ENCODE data around the gene GIPC2. TPM values are rescaled to one million over a fixed set of nuclear protein-coding genes. Genes with fewer than 3 reads are reported as not detected.
"Not testable (repeated sequence)": the region's sequence is repeated elsewhere in the genome, so short reads cannot be mapped to it uniquely, and the experiment has no call there.

The GIPC2 gene
- total and polyA plus RNA-seq, 2 donors (not counting 1 experiment from before 2014, with no cell fraction given): not detected

GRCh38 chr1:78080767-78081166 is 35.0 kb downstream of the GIPC2 start:
- Histone ChIP-seq H3K79me2 (ENCODE audit: control insufficient read depth, insufficient read depth, low read length) (no peaks in the 10 kb centered on the region), H3K4me2 (replicated peaks; ENCODE audit: low read depth, low read length, poor library complexity, severe bottlenecking) (peak overlapping the region; percentile 26), H3K27me3 (replicated peaks in 1 of 4; ENCODE audit: control extremely low read depth in 1 of 4, control insufficient read depth in 3 of 4, insufficient read depth in 4 of 4, low read length in 3 of 4) (no peaks in the 10 kb centered on the region), H3K36me3 (replicated peaks in 1 of 2; ENCODE audit: control extremely low read depth in 1 of 2, control insufficient read depth in 1 of 2, extremely low read depth in 1 of 2, insufficient read depth in 2 of 2, low read length in 1 of 2) (no peaks in the 10 kb centered on the region), H3K4me1 (ENCODE audit: control insufficient read depth in 2 of 2, insufficient read depth in 2 of 2, low read length in 2 of 2) (peaks cover 3 to 4% of the 10 kb centered on the region in 2 donors), H4K20me1 (ENCODE audit: control insufficient read depth, insufficient read depth, low read length, poor library complexity, severe bottlenecking) (no peaks in the 10 kb centered on the region), H3K9ac (ENCODE audit: low read length) (peak overlapping the region; percentile 7), H3K27ac (ENCODE audit: low read length in 2 of 2) (no peak overlapping the region), H3K9me3 (ENCODE audit: control extremely low read depth in 1 of 3, control insufficient read depth in 2 of 3, insufficient read depth in 1 of 3, low read length in 2 of 3) (peaks cover 0 to under 1% (median 0%) of the 10 kb centered on the region in 3 donors), H3K4me3 (ENCODE audit: control extremely low read depth in 1 of 5, extremely low read depth in 1 of 5, insufficient read depth in 1 of 5, low read depth in 2 of 5, low read length in 4 of 5) (peak overlapping the region in 1 of 5 experiments; percentile 4), H2AFZ (ENCODE audit: insufficient read depth, low read depth, low read length, poor library complexity, severe bottlenecking) (peak overlapping the region; percentile 59)
- Mint-ChIP-seq H3K4me3 (peak overlapping the region; percentile 12), H3K9me3 (ENCODE audit: insufficient read depth) (peaks cover under 1% of the 10 kb centered on the region), H3K27ac (no peak overlapping the region), H3K4me1 (peaks cover 11% of the 10 kb centered on the region), H3K27me3 (no peaks in the 10 kb centered on the region)
- intact Hi-C loops (cut with micrococcal nuclease): no loop called here
- ChIA-PET POLR2A (no interaction called here), CTCF (no interaction called here)
- WGBS (ENCODE audit: insufficient coverage): no CpG with 5 or more reads among the region's 2 CpGs
- no peak for ATAC-seq (ENCODE audit: low read depth)
- DNase-seq: no peak
- no peak for TF ChIP-seq CTCF (IDR thresholded peaks at IDR 0.05)

- Histone ChIP-seq H3K4me3 (ENCODE audit: control extremely low read depth in 1 of 5, extremely low read depth in 1 of 5, insufficient read depth in 1 of 5, low read depth in 2 of 5, low read length in 4 of 5) (no peak overlapping the region), H3K36me3 (replicated peaks in 1 of 2; ENCODE audit: control extremely low read depth in 1 of 2, control insufficient read depth in 1 of 2, extremely low read depth in 1 of 2, insufficient read depth in 2 of 2, low read length in 1 of 2) (no peaks in the 10 kb centered on the region), H3K4me1 (ENCODE audit: control insufficient read depth in 2 of 2, insufficient read depth in 2 of 2, low read length in 2 of 2) (peaks cover 3 to 4% of the 10 kb centered on the region in 2 donors), H3K9ac (ENCODE audit: low read length) (no peak overlapping the region), H3K27ac (ENCODE audit: low read length in 2 of 2) (no peak overlapping the region), H3K9me3 (ENCODE audit: control extremely low read depth in 1 of 3, control insufficient read depth in 2 of 3, insufficient read depth in 1 of 3, low read length in 2 of 3) (peaks cover 0 to 14% (median 4%) of the 10 kb centered on the region in 3 donors), H3K4me2 (replicated peaks; ENCODE audit: low read depth, low read length, poor library complexity, severe bottlenecking) (no peak overlapping the region), H3K27me3 (replicated peaks in 1 of 4; ENCODE audit: control extremely low read depth in 1 of 4, control insufficient read depth in 3 of 4, insufficient read depth in 4 of 4, low read length in 3 of 4) (no peaks in the 10 kb centered on the region), H2AFZ (ENCODE audit: insufficient read depth, low read depth, low read length, poor library complexity, severe bottlenecking) (no peak overlapping the region), H4K20me1 (ENCODE audit: control insufficient read depth, insufficient read depth, low read length, poor library complexity, severe bottlenecking) (no peaks in the 10 kb centered on the region), H3K79me2 (ENCODE audit: control insufficient read depth, insufficient read depth, low read length) (no peaks in the 10 kb centered on the region)
- POLR2A ChIA-PET: no interaction called here
- H3K4me1 Mint-ChIP-seq: peaks cover 11% of the 10 kb centered on the region
- H3K27me3 Mint-ChIP-seq: no peaks in the 10 kb centered on the region
- peaks cover 10% of the 10 kb centered on the region for H3K9me3 Mint-ChIP-seq (ENCODE audit: insufficient read depth)
- H3K27ac Mint-ChIP-seq: no peak overlapping the region
- intact Hi-C loops (cut with micrococcal nuclease): no loop called here
- 87% methylated on average over 3 of the region's 5 CpGs for WGBS (ENCODE audit: insufficient coverage)
- no peak for ATAC-seq (ENCODE audit: low read depth)
- no peak overlapping the region for H3K4me3 Mint-ChIP-seq
- CTCF ChIA-PET: interaction anchor here (1.1 kb wide), 1 partner anchor 48 kb away, joined by 3 read pairs; no protein-coding TSS in a partner anchor
- TF ChIP-seq CTCF (IDR thresholded peaks at IDR 0.05) (no peak), EZH2 (IDR thresholded peaks at IDR 0.05; ENCODE audit: borderline replicate concordance, insufficient read depth, low read depth, low read length, poor library complexity, severe bottlenecking) (no peak)
- DNase-seq: no peak
Measured at GRCh38 chr1:78081980-78082860, 36.5 kb downstream of the GIPC2 start.

- H2AFZ ChIP-seq (ENCODE audit: insufficient read depth, low read depth, low read length, poor library complexity, severe bottlenecking); H3K9ac ChIP-seq (ENCODE audit: low read length); ATAC-seq (ENCODE audit: low read depth); H3K36me3 ChIP-seq (replicated peaks in 1 of 2; ENCODE audit: control extremely low read depth in 1 of 2, control insufficient read depth in 1 of 2, extremely low read depth in 1 of 2, insufficient read depth in 2 of 2, low read length in 1 of 2); H4K20me1 ChIP-seq (ENCODE audit: control insufficient read depth, insufficient read depth, low read length, poor library complexity, severe bottlenecking); H3K27ac Mint-ChIP-seq; H3K79me2 ChIP-seq (ENCODE audit: control insufficient read depth, insufficient read depth, low read length); DNase-seq; POLR2A ChIA-PET; H3K4me3 ChIP-seq (ENCODE audit: control extremely low read depth in 1 of 5, extremely low read depth in 1 of 5, insufficient read depth in 1 of 5, low read depth in 2 of 5, low read length in 4 of 5); H3K9me3 Mint-ChIP-seq (ENCODE audit: insufficient read depth); H3K27ac ChIP-seq (ENCODE audit: low read length in 2 of 2); H3K27me3 Mint-ChIP-seq; H3K27me3 ChIP-seq (replicated peaks in 1 of 4; ENCODE audit: control extremely low read depth in 1 of 4, control insufficient read depth in 3 of 4, insufficient read depth in 4 of 4, low read length in 3 of 4); H3K4me3 Mint-ChIP-seq; intact Hi-C loops (cut with micrococcal nuclease); H3K4me2 ChIP-seq (replicated peaks; ENCODE audit: low read depth, low read length, poor library complexity, severe bottlenecking); H3K4me1 ChIP-seq (ENCODE audit: control insufficient read depth in 2 of 2, insufficient read depth in 2 of 2, low read length in 2 of 2): not testable (repeated sequence)
- CTCF ChIA-PET: interaction anchor here (0.6 kb wide), 1 partner anchor 45 kb away, joined by 5 read pairs; no protein-coding TSS in a partner anchor
- peaks cover 11% of the 10 kb centered on the region for H3K4me1 Mint-ChIP-seq
- peaks cover 0 to 16% (median 4%) of the 10 kb centered on the region in 3 donors for H3K9me3 ChIP-seq (ENCODE audit: control extremely low read depth in 1 of 3, control insufficient read depth in 2 of 3, insufficient read depth in 1 of 3, low read length in 2 of 3)
Measured at GRCh38 chr1:78084639-78085038, 38.9 kb downstream of the GIPC2 start.

All from B cell (primary cell).